Measurements from ENCODE around the gene TRAPPC12. TPM values are rescaled to one million over a fixed set of nuclear protein-coding genes. Genes with fewer than 3 reads are reported as not detected.
A peak's percentile ranks its signal among the peaks of the same experiment; 100 is the strongest.
"Not testable (repeated sequence)": the region's sequence is repeated elsewhere in the genome, so short reads cannot be mapped to it uniquely, and the experiment has no call there.

Gene TRAPPC12
- total and polyA plus RNA-seq, 4 experiments from 2014 or later = 18.0 to 137 (median 94.7) TPM

DNA sequence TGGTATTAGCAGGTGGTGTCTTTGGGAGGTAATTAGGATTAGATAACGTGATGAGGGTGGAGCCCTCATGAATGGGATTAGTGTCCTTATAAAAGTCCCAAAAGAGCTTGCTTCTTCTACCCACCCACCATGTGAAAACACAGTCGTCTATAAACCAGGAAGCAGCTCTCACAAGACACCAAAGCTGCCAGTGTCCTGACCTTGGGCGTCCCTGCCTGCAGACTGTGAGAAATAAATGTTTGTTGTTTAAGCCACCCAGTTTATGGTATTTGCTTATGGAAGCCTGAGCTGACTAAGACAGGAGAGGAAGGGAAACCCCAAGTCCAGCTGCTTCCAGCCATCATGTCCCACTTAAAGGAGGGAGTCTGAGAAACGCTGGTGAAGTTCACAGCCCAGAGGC lies 126.3 kb downstream of the TRAPPC12 start:
- no peak for DNase-seq
- no peaks in the 10 kb centered on the region for H3K4me1 ChIP-seq (ENCODE audit: insufficient read depth, low read length)
- Mint-ChIP-seq H3K9me3 (peaks cover 0 to 5% (median 3%) of the 10 kb centered on the region in 8 donors), H3K27me3 (no peaks in the 10 kb centered on the region), H3K4me3 (no peak overlapping the region), H3K36me3 (peaks cover 69 to 73% of the 10 kb centered on the region in 2 donors), H3K27ac (no peak overlapping the region), H3K4me1 (peaks cover 5 to 17% (median 13%) of the 10 kb centered on the region in 4 donors)
- peaks cover 6% of the 10 kb centered on the region for H3K36me3 ChIP-seq (ENCODE audit: insufficient read depth, low read length)
- no peaks in the 10 kb centered on the region for H3K9me3 ChIP-seq (ENCODE audit: control insufficient read depth in 1 of 2, low read length in 2 of 2)
- POLR2A ChIA-PET (ENCODE audit: partially characterized antibody) = no interaction called here
- no peaks in the 10 kb centered on the region for H3K27me3 ChIP-seq (ENCODE audit: insufficient read depth, low read length)
- H3K4me3 ChIP-seq (ENCODE audit: low read length in 2 of 2) = no peak overlapping the region
- CTCF ChIA-PET (ENCODE audit: partially characterized antibody) = interaction anchor here (1.2 kb wide), 1 partner anchor 9 kb away, joined by 3 read pairs; no protein-coding TSS in a partner anchor
- intact Hi-C loops (cut with micrococcal nuclease) = no loop called here
- no peak overlapping the region for H3K27ac ChIP-seq (ENCODE audit: low read depth, low read length)

GRCh38 chr2:3512086-3512485 lies 132.6 kb downstream of the TRAPPC12 start:
- peaks cover 70 to 76% of the 10 kb centered on the region in 2 donors for H3K36me3 Mint-ChIP-seq
- CTCF ChIA-PET (ENCODE audit: partially characterized antibody) = no interaction called here
- H3K4me1 Mint-ChIP-seq = peaks cover 4 to 13% (median 11%) of the 10 kb centered on the region in 4 donors

DNA sequence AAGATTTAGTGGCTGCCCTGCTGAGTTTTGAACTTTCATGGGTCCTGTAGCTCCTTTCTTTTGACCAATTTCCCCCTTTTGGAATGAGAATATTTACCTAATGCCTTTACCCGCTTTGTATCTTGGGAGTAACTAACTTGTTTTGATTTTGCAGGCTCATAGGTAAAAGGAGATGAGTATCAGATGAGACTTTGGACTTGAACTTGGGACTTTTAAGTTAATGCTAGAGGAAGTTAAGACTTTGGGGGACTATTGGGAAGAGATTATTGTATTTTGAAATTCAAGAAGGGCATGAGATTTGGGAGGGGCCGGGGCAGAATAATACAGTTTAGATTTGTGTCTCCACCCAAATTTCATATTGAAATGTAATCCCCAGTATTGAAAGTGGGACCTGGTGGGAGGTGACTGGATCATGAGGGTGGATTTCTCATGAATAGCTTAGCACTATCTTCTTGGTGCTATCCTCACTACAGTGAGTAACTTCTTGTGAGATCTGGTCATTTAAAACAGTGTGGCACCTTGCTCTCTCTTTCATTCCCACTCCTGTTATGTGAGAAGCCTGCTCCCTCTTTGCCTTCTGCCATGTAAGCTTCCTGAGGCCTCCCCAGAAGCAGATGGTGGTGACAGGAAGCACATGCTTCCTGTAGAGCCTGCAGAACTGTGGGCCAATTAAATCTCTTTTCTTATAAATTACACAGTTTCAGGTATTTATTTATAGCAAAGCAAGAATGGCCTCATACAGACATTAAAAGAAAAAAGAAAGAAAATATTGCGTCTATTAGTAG lies 133.7 kb downstream of the TRAPPC12 start:
- Mint-ChIP-seq H3K36me3 (peaks cover 62 to 66% of the 10 kb centered on the region in 2 donors), H3K9me3 (peaks cover 0 to 37% (median 7%) of the 10 kb centered on the region in 8 donors), H3K27me3 (no peaks in the 10 kb centered on the region), H3K4me3 (no peak overlapping the region), H3K4me1 (peaks cover 10 to 23% (median 15%) of the 10 kb centered on the region in 4 donors), H3K27ac (peak overlapping the region in 1 of 7 donors; percentile 37)
- Histone ChIP-seq H3K36me3 (ENCODE audit: insufficient read depth, low read length) (peaks cover 28% of the 10 kb centered on the region), H3K27ac (ENCODE audit: low read depth, low read length) (no peak overlapping the region), H3K4me3 (ENCODE audit: low read length in 2 of 2) (no peak overlapping the region), H3K27me3 (ENCODE audit: insufficient read depth, low read length) (no peaks in the 10 kb centered on the region), H3K9me3 (ENCODE audit: control insufficient read depth in 1 of 2, low read length in 2 of 2) (no peaks in the 10 kb centered on the region), H3K4me1 (ENCODE audit: insufficient read depth, low read length) (peaks cover 7% of the 10 kb centered on the region)
- ChIA-PET POLR2A (ENCODE audit: partially characterized antibody) (no interaction called here), CTCF (ENCODE audit: partially characterized antibody) (no interaction called here)
- intact Hi-C loops (cut with micrococcal nuclease) = no loop called here
- no peak for DNase-seq

More at GRCh38 chr2:3512086-3512485, 132.6 kb downstream of the TRAPPC12 start:
- Histone ChIP-seq H3K4me3 (ENCODE audit: low read length in 2 of 2) (no peak overlapping the region), H3K36me3 (ENCODE audit: insufficient read depth, low read length) (peaks cover 28% of the 10 kb centered on the region), H3K27ac (ENCODE audit: low read depth, low read length) (no peak overlapping the region), H3K27me3 (ENCODE audit: insufficient read depth, low read length) (no peaks in the 10 kb centered on the region), H3K4me1 (ENCODE audit: insufficient read depth, low read length) (no peaks in the 10 kb centered on the region), H3K9me3 (ENCODE audit: control insufficient read depth in 1 of 2, low read length in 2 of 2) (no peaks in the 10 kb centered on the region)
- Mint-ChIP-seq H3K27me3 (no peaks in the 10 kb centered on the region), H3K27ac (no peak overlapping the region), H3K9me3 (peaks cover 0 to 37% (median 9%) of the 10 kb centered on the region in 8 donors), H3K4me3 (no peak overlapping the region)
- POLR2A ChIA-PET (ENCODE audit: partially characterized antibody) = no interaction called here
- intact Hi-C loops (cut with micrococcal nuclease) = no loop called here
- no peak for DNase-seq

- peaks cover 28% of the 10 kb centered on the region for H3K36me3 ChIP-seq (ENCODE audit: insufficient read depth, low read length)
- H3K4me1 ChIP-seq (ENCODE audit: insufficient read depth, low read length) = peaks cover 15% of the 10 kb centered on the region
- H3K4me3 ChIP-seq (ENCODE audit: low read length in 2 of 2); H3K9me3 ChIP-seq (ENCODE audit: control insufficient read depth in 1 of 2, low read length in 2 of 2); H3K27me3 ChIP-seq (ENCODE audit: insufficient read depth, low read length); H3K27me3 Mint-ChIP-seq; H3K27ac ChIP-seq (ENCODE audit: low read depth, low read length); DNase-seq; intact Hi-C loops (cut with micrococcal nuclease): not testable (repeated sequence)
- POLR2A ChIA-PET (ENCODE audit: partially characterized antibody) = interaction anchor here (1.8 kb wide), 1 partner anchor 43 kb away, joined by 6 read pairs; the partner anchor contains the start of gene RNASEH1
- peaks cover 0 to 32% (median 7%) of the 10 kb centered on the region in 8 donors for H3K9me3 Mint-ChIP-seq
- CTCF ChIA-PET (ENCODE audit: partially characterized antibody) = interaction anchor here (1.1 kb wide), 1 partner anchor 10 kb away, joined by 3 read pairs; no protein-coding TSS in a partner anchor
- H3K4me3 Mint-ChIP-seq = peak overlapping the region in 1 of 8 donors; percentile 31
- H3K27ac Mint-ChIP-seq = peak overlapping the region in 1 of 7 donors; percentile 57
- H3K4me1 Mint-ChIP-seq = peaks cover 22 to 32% (median 24%) of the 10 kb centered on the region in 4 donors
- H3K36me3 Mint-ChIP-seq = peaks cover 51 to 58% of the 10 kb centered on the region in 2 donors
These were observed 135.9 kb downstream of the TRAPPC12 start for GRCh38 chr2:3515438-3515837.

GRCh38 chr2:3516831-3517230 lies 137.3 kb downstream of the TRAPPC12 start:
- no peaks in the 10 kb centered on the region for H3K27me3 ChIP-seq (ENCODE audit: insufficient read depth, low read length)
- H3K4me3 Mint-ChIP-seq = peak overlapping the region in 1 of 8 donors; percentile 7
- intact Hi-C loops (cut with micrococcal nuclease) = no loop called here
- peak overlapping the region in 1 of 7 donors; percentile 65 for H3K27ac Mint-ChIP-seq
- H3K9me3 ChIP-seq (ENCODE audit: control insufficient read depth in 1 of 2, low read length in 2 of 2) = no peaks in the 10 kb centered on the region
- ChIA-PET CTCF (ENCODE audit: partially characterized antibody) (interaction anchor here (0.9 to 1.1 kb wide), 3 partner anchors 9 to 93 kb away, joined by 3 read pairs; no protein-coding TSS in a partner anchor), POLR2A (ENCODE audit: partially characterized antibody) (interaction anchor here (4.7 kb wide), 1 partner anchor 41 kb away, joined by 62 read pairs; the partner anchor contains the start of gene RNASEH1)
- H3K27me3 Mint-ChIP-seq = no peaks in the 10 kb centered on the region
- H3K4me1 ChIP-seq (ENCODE audit: insufficient read depth, low read length) = peaks cover 23% of the 10 kb centered on the region
- peaks cover 14% of the 10 kb centered on the region for H3K36me3 ChIP-seq (ENCODE audit: insufficient read depth, low read length)
- no peak for DNase-seq
- H3K4me1 Mint-ChIP-seq = peaks cover 30 to 46% (median 36%) of the 10 kb centered on the region in 4 donors
- peaks cover 37 to 44% of the 10 kb centered on the region in 2 donors for H3K36me3 Mint-ChIP-seq
- H3K9me3 Mint-ChIP-seq = peaks cover 0 to 26% (median 6%) of the 10 kb centered on the region in 8 donors
- no peak overlapping the region for H3K27ac ChIP-seq (ENCODE audit: low read depth, low read length)
- H3K4me3 ChIP-seq (ENCODE audit: low read length in 2 of 2) = no peak overlapping the region

DNA sequence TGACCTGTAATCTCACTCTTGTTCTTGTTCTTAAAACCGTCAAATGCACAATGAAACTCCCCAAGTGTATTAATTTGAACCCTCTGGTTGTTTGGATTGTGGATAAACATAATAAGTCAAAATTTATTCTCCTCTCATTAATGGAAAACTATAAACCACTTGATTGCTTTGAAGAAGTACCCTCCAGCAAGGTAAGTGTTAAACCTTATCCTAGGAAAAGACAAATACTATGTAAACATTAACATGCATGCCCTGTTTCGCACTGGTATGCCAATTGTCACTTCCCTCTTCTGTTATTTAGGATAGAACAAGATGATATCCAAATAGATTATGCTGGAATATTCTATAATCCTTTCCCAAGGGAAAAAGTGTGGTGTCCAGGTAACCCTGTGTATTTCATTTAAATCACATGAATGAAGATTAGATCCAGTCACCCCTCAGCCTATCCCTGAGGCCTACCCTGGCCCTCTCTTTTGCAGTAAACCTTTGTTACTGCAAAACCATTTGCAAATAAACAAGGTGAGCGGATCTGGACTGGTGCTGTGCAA lies 138.5 kb downstream of the TRAPPC12 start:
- H3K36me3 Mint-ChIP-seq = peaks cover 27 to 32% of the 10 kb centered on the region in 2 donors
- DNase-seq = no peak
- Histone ChIP-seq H3K4me1 (ENCODE audit: insufficient read depth, low read length) (peaks cover 23% of the 10 kb centered on the region), H3K27ac (ENCODE audit: low read depth, low read length) (peak overlapping the region; percentile 92), H3K27me3 (ENCODE audit: insufficient read depth, low read length) (no peaks in the 10 kb centered on the region), H3K9me3 (ENCODE audit: control insufficient read depth in 1 of 2, low read length in 2 of 2) (no peaks in the 10 kb centered on the region), H3K4me3 (ENCODE audit: low read length in 2 of 2) (peak overlapping the region; percentile 8 to 88), H3K36me3 (ENCODE audit: insufficient read depth, low read length) (peaks cover 3% of the 10 kb centered on the region)
- POLR2A ChIA-PET (ENCODE audit: partially characterized antibody) = interaction anchor here (0.9 to 4.7 kb wide), 8 partner anchors 22 to 275 kb away, joined by 3 to 62 read pairs (median 6); partner anchors contain the start of genes EIPR1, RNASEH1, RPS7 and TRAPPC12
- intact Hi-C loops (cut with micrococcal nuclease) = no loop called here
- CTCF ChIA-PET (ENCODE audit: partially characterized antibody) = interaction anchor here (1.1 kb wide), 1 partner anchor 94 kb away, joined by 3 read pairs; no protein-coding TSS in a partner anchor
- peak overlapping the region; percentile 79 to 98 (median 95) for H3K27ac Mint-ChIP-seq
- peak overlapping the region; percentile 80 to 97 (median 93) for H3K4me3 Mint-ChIP-seq
- H3K9me3 Mint-ChIP-seq = peaks cover 0 to 21% (median 6%) of the 10 kb centered on the region in 8 donors
- H3K4me1 Mint-ChIP-seq = peaks cover 32 to 47% (median 38%) of the 10 kb centered on the region in 4 donors
- no peaks in the 10 kb centered on the region for H3K27me3 Mint-ChIP-seq
